GM20000 (cell line): ENCODE measurements around the gene ELF1.
"Not testable (repeated sequence)": the region's sequence is repeated elsewhere in the genome, so short reads cannot be mapped to it uniquely, and the experiment has no call there.

Experiments
- DNase-seq: peaks from one replicate; pipeline ENCODE4 v3.0.0; 2012; ENCODE audit warnings: low spot score
- CTCF ChIP-seq: IDR thresholded peaks from 2 replicates; pipeline ENCODE4 v1.5.1; 2012; ENCODE audit warnings: mild to moderate bottlenecking, control low read depth; ENCODE audit errors: extremely low read depth, missing control alignments

ELF1 gene

DNA sequence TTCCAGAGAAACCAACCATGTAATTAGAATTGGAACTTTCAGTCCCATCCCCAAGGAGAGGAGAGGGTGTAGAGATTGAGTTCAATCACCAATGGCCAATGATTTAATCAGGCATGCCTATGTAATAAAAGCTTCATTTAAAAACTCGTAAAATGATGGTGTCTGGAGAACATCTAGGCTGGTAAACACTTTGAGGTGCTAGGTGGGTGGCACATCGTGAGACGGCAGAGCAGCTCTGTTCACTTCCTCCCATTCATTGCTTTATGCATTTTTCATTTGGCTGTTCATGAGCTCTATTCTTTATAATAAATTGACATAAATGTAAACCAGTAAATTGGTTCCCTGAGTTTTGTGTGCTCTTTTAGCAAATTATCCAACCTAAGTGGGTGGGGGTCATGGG lies 90.1 kb downstream of the ELF1 start:
- no peak for TF ChIP-seq CTCF
- no peak for DNase-seq

GRCh38 chr13:40927929-40928328 lies 91.2 kb downstream of the ELF1 start:
- TF ChIP-seq CTCF, result no peak
- no peak for DNase-seq

DNA sequence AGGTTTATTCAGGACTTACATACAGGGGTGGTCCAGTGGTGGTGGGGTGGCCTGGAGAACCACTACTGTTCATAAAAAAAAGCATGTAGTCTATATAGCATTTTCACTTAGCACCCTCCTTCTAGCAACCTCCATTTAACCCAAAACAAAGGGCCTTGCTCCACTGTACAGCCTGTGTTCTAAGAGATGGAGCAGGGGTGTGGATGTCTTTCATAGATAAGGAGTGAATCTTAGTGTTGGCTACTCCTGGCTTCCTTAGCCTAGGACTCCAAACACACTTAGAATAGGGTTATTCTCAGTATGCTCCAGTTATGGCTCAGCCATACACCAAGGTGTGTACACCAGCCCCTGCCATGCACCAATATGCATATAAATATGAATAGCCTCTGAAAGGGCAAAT lies 95.2 kb downstream of the ELF1 start:
- TF ChIP-seq CTCF, result no peak
- no peak for DNase-seq

- DNase-seq, result no peak
- no peak for TF ChIP-seq CTCF
Observed at GRCh38 chr13:40922437-40923040, 96.6 kb downstream of the ELF1 start.

DNA sequence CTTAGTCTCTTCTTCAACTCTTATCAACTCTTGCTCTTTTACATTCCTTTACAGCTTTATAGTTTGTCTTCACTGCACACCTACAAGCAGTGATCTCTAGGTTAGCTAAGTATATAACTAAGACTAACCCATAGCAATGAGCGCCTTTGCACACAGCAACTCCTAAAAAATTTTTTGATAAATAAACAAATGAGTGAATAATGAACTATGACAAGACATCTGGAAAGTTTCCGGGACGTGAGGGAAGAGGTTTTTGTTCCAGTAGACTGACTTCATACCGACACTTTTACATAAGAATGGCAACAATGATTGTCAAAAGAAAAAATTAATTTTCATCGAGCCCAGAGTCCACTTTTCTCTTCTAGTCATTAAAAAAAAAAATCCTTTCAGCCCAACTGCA lies 98.3 kb downstream of the ELF1 start:
- no peak for DNase-seq
- no peak for TF ChIP-seq CTCF

- DNase-seq, result not testable (repeated sequence)
Observed at GRCh38 chr13:40919901-40920300, 99.2 kb downstream of the ELF1 start.

DNA sequence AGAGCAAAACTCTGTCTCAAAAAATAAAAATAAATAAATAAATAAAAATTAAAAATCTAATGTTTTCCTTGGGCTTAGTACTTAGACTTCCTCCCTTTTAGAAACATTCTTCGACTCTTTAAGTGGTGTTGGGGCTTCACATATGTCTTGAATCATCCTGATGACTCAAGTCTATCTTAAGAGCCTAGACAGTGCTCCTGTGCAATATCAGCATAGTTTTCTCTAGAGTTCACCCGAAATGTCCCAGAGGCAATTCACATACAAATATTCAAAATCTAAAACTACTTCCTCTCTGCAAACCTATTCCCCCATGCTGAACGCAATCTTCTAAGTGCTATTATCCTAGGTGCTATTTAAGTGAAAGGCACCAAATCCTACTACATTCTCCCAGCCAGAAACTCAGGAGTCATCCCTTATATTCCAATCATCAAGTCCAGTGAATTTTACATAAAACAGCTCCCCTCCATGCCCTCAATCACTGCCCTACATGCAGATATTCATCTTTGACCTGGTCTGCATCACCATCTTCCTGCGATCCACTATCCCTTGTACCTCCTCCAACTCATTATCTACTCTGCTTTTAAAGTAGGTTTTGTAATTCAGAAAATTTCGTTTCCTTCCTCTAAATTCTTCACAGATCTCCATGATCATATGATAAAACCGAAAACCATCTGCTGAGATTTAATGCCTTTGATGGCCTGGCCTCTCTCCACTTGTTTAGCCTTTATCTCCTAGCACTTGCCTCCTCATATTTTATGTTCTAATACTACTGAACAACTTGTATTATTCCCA lies 102.7 kb downstream of the ELF1 start:
- TF ChIP-seq CTCF, result no peak
- DNase-seq, result no peak

DNA sequence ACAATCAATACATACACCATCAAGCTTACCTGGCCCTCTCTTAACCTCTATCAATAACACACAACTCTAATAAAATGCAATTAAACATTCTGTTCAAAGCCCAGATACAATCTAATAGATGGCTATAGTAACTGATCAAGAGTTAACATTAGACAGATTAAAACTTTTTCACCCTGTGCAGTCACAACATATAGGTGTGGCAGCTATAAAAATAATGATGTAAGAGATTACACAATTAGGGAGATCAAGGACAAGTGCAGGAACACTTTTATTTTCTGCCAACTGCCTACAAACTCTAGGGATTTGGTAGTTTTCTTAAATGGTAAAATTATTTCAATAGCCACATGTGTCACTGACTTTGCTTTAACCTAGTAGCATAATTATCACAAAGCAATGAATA lies 104.3 kb downstream of the ELF1 start:
- DNase-seq, result not testable (repeated sequence)
